Anterior cingulate cortex (tissue), 58 donors: ENCODE data around the gene WDR72.
A peak's percentile ranks its signal among the peaks of the same experiment; 100 is the strongest.

Experiments used
- DNase-seq, 58 donors: peaks; one replicate each; lab custom pipeline; 2025; lab: John Stamatoyannopoulos, UW

The WDR72 gene

DNA sequence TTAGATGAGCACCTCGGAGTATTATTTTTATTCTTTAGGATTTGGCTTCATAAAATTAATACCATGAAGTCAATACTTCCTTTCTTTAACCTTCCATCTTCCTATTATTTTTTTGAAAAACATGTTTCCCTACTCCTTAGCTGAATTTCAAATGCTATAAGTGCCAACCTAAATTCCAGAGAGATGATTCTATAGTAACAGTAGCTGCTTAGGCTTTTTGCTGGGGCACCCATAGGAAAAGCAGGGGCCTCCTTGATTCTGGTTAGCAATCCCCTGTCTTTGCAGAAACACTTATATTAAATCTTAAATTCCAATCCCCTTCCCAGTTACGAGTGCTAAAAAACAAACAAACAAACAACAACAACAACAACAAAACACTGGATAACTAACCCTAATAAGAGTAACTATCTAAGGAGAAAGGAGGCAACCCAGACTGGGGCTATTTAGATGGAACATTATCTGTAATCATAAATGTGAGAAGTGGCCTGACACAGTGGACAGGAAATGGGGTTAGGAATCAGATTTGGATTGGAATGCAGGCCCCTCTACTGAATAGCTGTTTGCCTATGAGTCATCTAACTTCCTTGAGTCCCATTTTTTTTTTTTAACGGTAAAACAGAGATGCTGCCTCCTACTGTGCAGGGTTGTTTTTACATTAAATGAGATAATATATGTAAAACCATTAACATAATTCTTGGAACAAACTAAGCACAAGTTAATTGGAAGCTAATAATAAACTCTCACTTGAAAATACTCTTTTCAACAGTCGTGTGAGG lies 148.1 kb downstream of the WDR72 start:
- DNase-seq: no peak

GRCh38 chr15:53591041-53591440 lies 168.4 kb downstream of the WDR72 start:
- no peak for DNase-seq

GRCh38 chr15:53590380-53590779 lies 169.1 kb downstream of the WDR72 start:
- DNase-seq: no peak

- DNase-seq: no peak
Measured at GRCh38 chr15:53589520-53590057, 169.9 kb downstream of the WDR72 start.

GRCh38 chr15:53588773-53589172 lies 170.7 kb downstream of the WDR72 start:
- DNase-seq: no peak

GRCh38 chr15:53586799-53587198 lies 172.7 kb downstream of the WDR72 start:
- DNase-seq: peak in 21 of 58 donors; percentile 0 to 53 (median 4)

DNA sequence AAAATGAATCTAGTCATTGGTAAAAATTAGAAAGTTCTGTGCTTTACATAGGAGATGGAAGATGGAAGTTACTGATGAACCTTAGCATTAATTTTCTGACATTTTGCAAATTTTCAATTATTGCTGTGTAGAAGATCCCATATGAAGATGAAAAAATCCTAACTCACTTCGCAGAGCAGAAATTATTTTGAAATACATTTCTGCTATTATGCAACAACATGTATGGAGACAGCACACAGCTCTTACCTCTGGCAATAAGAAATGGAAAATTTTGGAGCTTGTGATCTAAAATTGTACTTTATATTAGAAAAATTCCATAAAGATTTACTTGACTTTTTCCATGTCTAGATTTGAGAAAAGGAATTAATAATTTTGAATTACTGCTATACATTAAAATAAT lies 177.9 kb downstream of the WDR72 start:
- no peak for DNase-seq

DNA sequence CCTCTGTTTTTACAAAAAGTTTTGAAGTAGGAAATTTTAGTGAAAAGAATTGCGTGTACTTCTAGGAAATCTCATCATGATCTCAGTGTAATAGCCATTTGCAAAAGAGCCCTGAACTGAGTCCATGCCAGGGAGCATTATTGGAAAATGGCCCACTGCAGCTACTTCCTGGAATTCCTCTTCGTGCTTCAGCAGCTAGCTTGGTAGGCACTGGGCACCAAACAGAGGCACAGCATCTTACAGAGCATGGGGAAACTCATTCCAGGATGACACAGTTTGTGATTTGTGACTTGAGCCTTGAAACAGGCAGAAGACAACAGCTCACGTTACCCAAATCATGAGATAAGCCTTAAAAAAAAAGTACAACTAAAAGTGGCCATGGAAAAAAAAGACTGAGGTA lies 179.1 kb downstream of the WDR72 start:
- peak in 14 of 58 donors; percentile 0 to 40 (median 8) for DNase-seq

- peak in 1 of 58 donors; percentile 41 for DNase-seq
Measured at GRCh38 chr15:53576841-53577240, 182.6 kb downstream of the WDR72 start.

DNA sequence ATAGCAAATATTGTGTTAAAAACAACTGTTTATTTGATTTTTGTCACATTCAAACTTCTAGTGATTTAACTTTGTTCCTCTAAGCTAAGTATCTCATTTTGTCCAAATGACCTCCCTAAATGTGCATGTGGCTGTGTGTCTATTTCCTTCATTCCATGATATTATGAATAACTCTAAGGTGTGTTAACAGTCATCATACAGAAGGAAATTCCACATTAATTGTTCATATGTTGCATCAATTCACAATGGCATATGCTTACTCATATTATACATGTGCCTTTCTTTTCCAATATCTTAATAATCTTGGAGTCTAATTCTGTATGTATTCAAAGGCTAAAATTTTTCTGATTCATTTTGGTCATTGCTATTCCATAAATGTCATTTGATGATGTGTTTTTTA lies 186.4 kb downstream of the WDR72 start:
- DNase-seq: no peak

- no peak for DNase-seq
Measured at GRCh38 chr15:53569751-53570480, 189.5 kb downstream of the WDR72 start.

DNA sequence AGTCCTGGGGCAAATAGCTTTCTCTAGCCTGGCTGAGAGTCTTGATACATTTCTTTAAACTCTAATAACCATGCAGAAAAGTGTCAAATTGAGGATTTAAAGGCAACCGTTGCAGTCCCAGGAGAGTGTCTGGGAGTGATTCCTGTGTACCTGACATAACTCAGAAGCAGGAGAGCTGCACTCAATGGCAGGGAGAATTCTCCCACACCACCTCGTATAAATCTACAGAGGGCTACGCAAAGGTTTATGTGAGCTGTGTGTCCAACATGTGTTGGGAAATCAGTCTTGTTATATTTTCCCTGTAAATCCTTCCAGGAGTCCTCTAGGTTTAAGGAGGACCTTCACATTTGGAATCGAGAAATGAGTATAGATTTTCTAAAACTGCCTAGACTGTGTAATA lies 192.6 kb downstream of the WDR72 start:
- DNase-seq: no peak

DNA sequence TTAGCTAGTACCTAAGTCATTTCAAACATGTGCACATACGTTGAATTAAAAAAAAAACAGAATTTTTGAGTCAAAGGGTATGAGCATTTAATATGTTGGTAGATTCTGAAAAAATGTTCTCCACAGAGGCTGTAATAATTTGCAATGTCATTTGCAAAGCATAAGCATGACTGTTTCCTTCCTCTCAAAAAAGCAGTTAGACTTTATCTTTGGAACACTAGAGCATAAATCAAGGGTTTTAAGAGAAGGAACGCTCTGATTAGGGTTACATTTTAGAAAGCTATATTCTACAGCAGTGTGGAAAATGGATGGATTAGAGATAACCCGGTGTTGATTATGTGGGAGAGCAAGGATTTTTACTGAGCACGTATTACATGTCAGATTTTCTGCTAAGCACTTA lies 193.7 kb downstream of the WDR72 start:
- no peak for DNase-seq

GRCh38 chr15:53564647-53565046 lies 194.8 kb downstream of the WDR72 start:
- no peak for DNase-seq

GRCh38 chr15:53563627-53564026 lies 195.8 kb downstream of the WDR72 start:
- no peak for DNase-seq

DNA sequence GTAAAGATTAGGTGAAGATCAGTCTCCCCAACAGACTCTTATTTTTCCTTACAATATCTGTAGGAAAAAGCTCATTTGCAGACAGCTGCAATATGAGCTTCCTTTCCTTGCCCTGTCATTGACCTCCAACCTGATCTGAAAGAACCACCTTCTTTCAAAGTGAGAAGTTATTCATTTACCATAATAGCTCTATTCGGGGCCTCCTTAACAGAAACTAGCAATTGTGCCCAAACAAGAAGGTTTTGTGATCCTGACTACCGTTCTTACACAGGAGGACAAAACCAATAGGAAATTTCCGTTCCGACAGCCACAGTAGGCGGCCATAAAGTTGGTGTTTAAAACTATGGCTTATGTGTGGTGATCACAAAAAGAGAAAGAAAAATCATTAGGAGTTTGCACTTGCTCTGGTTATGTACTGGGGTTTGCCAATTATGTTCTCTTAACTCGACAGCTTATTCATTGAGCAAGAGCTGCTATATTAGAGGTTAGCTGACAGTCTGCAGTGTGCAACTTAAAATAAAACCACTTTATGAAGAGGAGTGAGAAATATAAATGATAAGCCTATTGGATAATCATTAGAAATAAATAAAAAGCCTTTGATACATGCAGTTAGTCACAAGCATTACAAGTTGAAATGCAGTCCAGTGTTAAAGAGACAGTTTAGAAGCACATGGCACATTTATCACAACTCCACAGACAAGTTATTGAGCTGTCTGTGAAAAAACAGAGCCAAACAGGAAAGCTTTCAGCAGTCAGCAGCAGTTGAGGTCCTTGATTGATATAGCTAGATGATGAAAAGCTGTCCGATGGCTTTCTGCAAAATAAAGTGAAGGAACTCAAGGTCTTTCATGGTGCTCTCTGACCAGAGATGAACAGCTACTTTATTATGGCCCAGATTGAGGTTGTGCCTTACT lies 199.8 kb downstream of the WDR72 start:
- DNase-seq: no peak

DNA sequence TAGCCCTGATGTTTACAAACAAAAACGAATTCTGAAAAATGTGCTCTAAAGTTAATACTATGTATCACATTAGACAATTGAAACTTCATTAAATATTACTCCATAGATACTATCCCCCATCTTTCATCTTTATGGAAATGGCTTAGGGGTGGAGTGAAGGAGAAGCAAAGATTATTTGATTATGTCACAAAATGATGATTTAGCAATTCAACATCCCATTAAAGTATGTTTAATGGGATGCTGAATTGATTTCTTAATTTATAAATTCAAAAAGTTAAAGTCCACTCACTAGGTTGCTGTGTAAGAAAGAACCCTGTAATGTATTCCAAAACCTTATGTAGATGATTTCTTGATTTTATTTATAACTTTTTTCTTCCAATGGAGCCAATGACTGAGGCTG lies 201.1 kb downstream of the WDR72 start:
- no peak for DNase-seq

DNA sequence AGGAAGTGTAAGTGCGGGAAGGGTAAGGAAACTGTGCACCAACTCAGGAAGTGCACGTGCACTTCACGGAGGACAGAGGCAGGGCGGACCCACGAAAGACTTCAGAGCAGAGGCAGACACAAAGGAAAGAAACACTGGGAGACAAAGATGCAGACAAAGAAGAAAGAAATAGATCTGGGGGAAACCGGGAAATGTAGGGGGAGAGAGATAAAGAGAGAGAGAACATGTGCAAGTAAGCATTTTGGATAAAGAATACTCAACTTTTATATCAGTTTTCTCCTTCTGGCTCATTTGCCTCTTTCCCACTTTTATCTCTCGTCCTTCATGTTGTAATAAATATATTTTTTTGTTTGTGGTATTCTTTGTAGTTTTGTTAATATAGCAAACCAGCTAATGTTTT lies 204.2 kb downstream of the WDR72 start:
- no peak for DNase-seq

- no peak for DNase-seq
Measured at GRCh38 chr15:53549697-53550305, 209.7 kb downstream of the WDR72 start.

DNA sequence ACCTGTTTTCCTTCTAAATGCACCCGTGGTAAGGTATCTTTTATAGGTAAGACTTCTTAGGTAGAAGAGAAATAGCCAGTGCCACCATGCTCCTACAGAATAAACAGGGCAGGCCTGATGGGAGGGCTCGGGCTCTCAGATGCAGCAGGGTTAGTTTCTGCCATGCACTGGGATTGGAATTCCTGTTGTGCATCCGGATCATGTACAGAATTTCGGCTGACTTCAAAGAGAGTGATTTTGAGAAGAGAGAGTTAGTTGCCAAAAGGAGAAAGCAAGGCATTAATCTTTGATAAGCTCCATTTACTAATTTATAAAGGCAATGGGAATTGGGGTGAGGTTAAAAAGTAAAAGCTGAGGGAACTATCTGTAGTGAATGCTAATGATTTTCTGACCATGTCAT lies 211.2 kb downstream of the WDR72 start:
- DNase-seq: no peak
